GM12878 (cell line): ENCODE results near the gene COMT. TPM values are rescaled to one million over a fixed set of nuclear protein-coding genes. Genes with fewer than 3 reads are reported as not detected.

Experiments
- ATAC-seq: fragments of 200-7000 bp; cut with Tn5 transposase; 3 replicates; pipeline ENCODE4 v1.9.1; 2020; ENCODE audit warnings: mild to moderate bottlenecking, moderate library complexity
- BruUV-seq: library from RNA; stranded (reverse); fragments of 400-500 nt; replicated peaks from 2 replicates; lab custom pipeline; 2021; lab: Mats Ljungman, UMichigan
- CTCF ChIA-PET: fragments of 300-600 bp; sonication (Branson Sonifier 250); formaldehyde crosslinking; extraction: SDS; loops from one replicate; lab custom pipeline; 2021; ENCODE audit warnings: inconsistent platforms; lab: Yijun Ruan, JAX
- POLR2A ChIA-PET: fragments of 350-600 bp; formaldehyde crosslinking; extraction: SDS; loops from one replicate; lab custom pipeline; 2021; ENCODE audit warnings: inconsistent platforms; lab: Charles Lee
- RAD21 ChIA-PET: fragments of 300-600 bp; sonication (Branson Sonifier 250); formaldehyde crosslinking; loops from one replicate; lab custom pipeline; 2023; ENCODE audit warnings: antibody characterized with exemption; ENCODE audit not compliant: unreplicated experiment; lab: Charles Lee
- SMC1A ChIA-PET: fragments of 300-600 bp; sonication (Branson Sonifier 250); formaldehyde crosslinking; loops from one replicate; lab custom pipeline; 2023; ENCODE audit not compliant: unreplicated experiment, uncharacterized antibody; lab: Charles Lee
- DNase-seq: peaks from one replicate; pipeline ENCODE4 v3.0.0-alpha.2; 2011; ENCODE audit warnings: low read depth, low spot score
- FAIRE-seq: peaks from 3 replicates; lab custom pipeline; 2011; peaks lifted over from hg19 to GRCh38; lab: Jason Lieb, UNC
- H2AFZ ChIP-seq: 2 replicates; pipeline ENCODE4 v1.6.0; 2011; ENCODE audit warnings: low read depth, low read length, control low read depth; ENCODE audit not compliant: control insufficient read depth
- H3K27ac ChIP-seq: 2 replicates; pipeline ENCODE4 v1.5.1; 2011; ENCODE audit warnings: control low read depth; ENCODE audit not compliant: control insufficient read depth, insufficient read depth
- H3K27me3 ChIP-seq, 2 experiments: replicated peaks in 1 of 2; 2 replicates each; pipeline versions ENCODE4 v1.6.0 to v1.6.1; 2011; ENCODE audit warnings: low read length in 1 of 2; ENCODE audit not compliant: control insufficient read depth in 2 of 2, insufficient read depth in 2 of 2
- H3K36me3 ChIP-seq, 2 experiments: 2 replicates each; pipeline ENCODE4 v1.5.1; 2011; ENCODE audit warnings: low read length in 1 of 2; ENCODE audit not compliant: control insufficient read depth in 2 of 2, insufficient read depth in 2 of 2
- H3K4me1 ChIP-seq: 2 replicates; pipeline ENCODE4 v1.6.1; 2011; ENCODE audit warnings: mild to moderate bottlenecking, low read length, moderate library complexity, mixed read lengths; ENCODE audit not compliant: control insufficient read depth, insufficient read depth
- H3K4me2 ChIP-seq: 2 replicates; pipeline ENCODE4 v1.6.0; 2011; ENCODE audit warnings: control low read depth; ENCODE audit not compliant: control insufficient read depth, insufficient read depth
- H3K4me3 ChIP-seq: fragments of 200-600 bp; sonication (generic); 2 replicates; pipeline ENCODE4 v1.5.1; 2016
- H3K79me2 ChIP-seq: 2 replicates; pipeline ENCODE4 v1.6.0; 2011; ENCODE audit warnings: low read length; ENCODE audit not compliant: control insufficient read depth, insufficient read depth
- H3K9ac ChIP-seq: 2 replicates; pipeline ENCODE4 v1.8.0; 2011; ENCODE audit warnings: low read length, control low read depth, mixed read lengths; ENCODE audit not compliant: control insufficient read depth, insufficient read depth
- H3K9me3 ChIP-seq: replicated peaks from 3 replicates; pipeline ENCODE4 v1.5.1; 2011; ENCODE audit warnings: mild to moderate bottlenecking, low read length; ENCODE audit not compliant: control insufficient read depth, insufficient read depth
- H4K20me1 ChIP-seq: 2 replicates; pipeline ENCODE4 v1.6.0; 2011; ENCODE audit not compliant: control insufficient read depth, insufficient read depth
- CBX3 ChIP-seq: fragments of 200-600 bp; sonication (generic); IDR thresholded peaks from 2 replicates; pipeline ENCODE4 v1.6.1; 2016; ENCODE audit warnings: low read depth, borderline replicate concordance
- GATAD2B ChIP-seq: fragments of 450-650 bp; conservative IDR thresholded peaks from 2 replicates; pipeline ENCODE4 v1.6.1; 2017; ENCODE audit warnings: low read depth, mild to moderate bottlenecking, moderate library complexity
- NBN ChIP-seq: fragments of 450-650 bp; IDR thresholded peaks from 2 replicates; pipeline ENCODE4 v1.6.1; 2016
- NR2C2 ChIP-seq: IDR thresholded peaks from 2 replicates; pipeline ENCODE4 v1.6.1; 2011; ENCODE audit warnings: borderline replicate concordance, low read depth; ENCODE audit not compliant: control insufficient read depth, insufficient read length
- POLR2AphosphoS2 ChIP-seq: IDR thresholded peaks from 2 replicates; pipeline ENCODE4 v1.6.1; 2011; ENCODE audit warnings: low read depth, mild to moderate bottlenecking, low read length, improper control_type of control experiment, moderate library complexity
- POLR2AphosphoS5 ChIP-seq: IDR thresholded peaks from 2 replicates; pipeline ENCODE4 v1.6.1; 2011; ENCODE audit warnings: mild to moderate bottlenecking, low read length, inconsistent platforms
- REST ChIP-seq: IDR thresholded peaks from 2 replicates; pipeline ENCODE4 v1.6.1; 2012; ENCODE audit warnings: mild to moderate bottlenecking, low read depth, low read length
- SRF ChIP-seq, 2 experiments: IDR thresholded peaks; 2 replicates each; pipeline ENCODE4 v1.6.1; 2011; ENCODE audit warnings: low read depth in 2 of 2, low read length in 2 of 2, mild to moderate bottlenecking in 1 of 2, moderate library complexity in 1 of 2
- WRNIP1 ChIP-seq: IDR thresholded peaks from 2 replicates; pipeline ENCODE4 v1.6.1; 2011; ENCODE audit warnings: low read depth, low read length, improper control_type of control experiment, borderline replicate concordance
- ZNF592 ChIP-seq: fragments of 450-650 bp; IDR thresholded peaks from 2 replicates; pipeline ENCODE4 v1.6.1; 2017; ENCODE audit warnings: mild to moderate bottlenecking, moderate library complexity
- ZNF687 ChIP-seq: fragments of 450-650 bp; IDR thresholded peaks from 2 replicates; pipeline ENCODE4 v1.6.1; 2017; ENCODE audit warnings: mild to moderate bottlenecking, moderate library complexity
- WGBS: methylation state at CpG from one replicate; pipeline ENCODE4 v1.1.6; 2016; ENCODE audit warnings: low lambda C conversion rate; ENCODE audit not compliant: insufficient replicate concordance, insufficient coverage; ENCODE audit errors: missing lambda C conversion rate; 5-methylcytosine and 5-hydroxymethylcytosine counted together
- in situ Hi-C: fragments of 300-500 bp; cut with MboI; formaldehyde crosslinking; loops from 9 replicates; pipeline ENCODE4 v1.14.3; 2018; ENCODE audit warnings: mixed read lengths
- intact Hi-C: fragments of 100-400 bp; cut with micrococcal nuclease; formaldehyde crosslinking; loops from one replicate; pipeline ENCODE4 v1.14.2; 2022; ENCODE audit not compliant: unreplicated experiment
- polyA plus RNA-seq, 11 experiments: library from polyadenylated mRNA; depleted of rRNA in 4 of 11; unstranded in 6 of 11; stranded (reverse) in 5 of 11; fragments of >200 nt; fragmentation: Nextera tagmentation in 4 of 11; fragmentation: Illumina TruSeq in 1 of 11; extraction: Ambion mirVana in 4 of 11; extraction: Trizol in 1 of 11; gene quantifications; 1 replicate in 1 of 11; 2 replicates in 10 of 11; pipeline versions ENCODE4 v1.2.1 to v1.2.3, GENCODE V29; 2011 to 2016; ENCODE audit warnings: inconsistent platforms in 2 of 11, missing spikeins in 2 of 11, low read depth in 1 of 11
- total RNA-seq, 4 experiments: library from RNA; depleted of rRNA in 3 of 4; stranded (reverse); fragments of >200 nt in 3 of 4; fragmentation: Illumina TruSeq in 1 of 4; extraction: Trizol in 1 of 4; gene quantifications; 2 replicates each; pipeline versions ENCODE4 v1.2.1 to v1.2.3, GENCODE V29; 2013 to 2021

Gene COMT
- total and polyA plus RNA-seq, 10 of the 15 experiments (the other 5 are each of a cell fraction or from before 2014, with no cell fraction given): 4.5 to 152 (median 66.1) TPM

GRCh38 chr22:19914201-19914943, 27.2 kb upstream of the COMT start:
- no peaks in the 10 kb centered on the region for H3K27me3 ChIP-seq
- ChIA-PET RAD21 (no interaction called here), CTCF (interaction anchor here (0.6 to 5.0 kb wide), 6 partner anchors 8 to 184 kb away, joined by 3 to 94 read pairs (median 6); no protein-coding TSS in a partner anchor), SMC1A (interaction anchor here (1.0 to 1.7 kb wide), 3 partner anchors 34 to 184 kb away, joined by 3 to 7 read pairs (median 4); no protein-coding TSS in a partner anchor), POLR2A (interaction anchor here (0.6 kb wide), 1 partner anchor 8 kb away, joined by 3 read pairs; no protein-coding TSS in a partner anchor)
- H3K9ac ChIP-seq: no peak overlapping the region
- ATAC-seq (no peak), DNase-seq (no peak), FAIRE-seq (no peak)
- H3K4me1 ChIP-seq: no peaks in the 10 kb centered on the region; the same call in 1 of the 2 replicates
- BruUV-seq: no TSS peak
- peaks cover 2 to 13% of the 10 kb centered on the region in 2 experiments; a peak in 3 of 4 replicates for H3K36me3 ChIP-seq
- no peak overlapping the region for H3K4me3 ChIP-seq
- H2AFZ ChIP-seq: no peak overlapping the region
- no peak overlapping the region for H3K27ac ChIP-seq
- H4K20me1 ChIP-seq: no peaks in the 10 kb centered on the region
- H3K9me3 ChIP-seq: no peaks in the 10 kb centered on the region
- in situ Hi-C loops (no loop called here), intact Hi-C loops (no loop called here)
- H3K4me2 ChIP-seq: no peak overlapping the region
- H3K79me2 ChIP-seq: no peaks in the 10 kb centered on the region
- 97% methylated on average over 9 of the region's 9 CpGs for WGBS
- TF ChIP-seq NR2C2 (no peak), POLR2AphosphoS5 (no peak), POLR2AphosphoS2 (no peak), ZNF592 (no peak), SRF (IDR thresholded peaks at IDR 0.05; ENCODE audit: low read depth in 2 of 2, low read length in 2 of 2) (no peak), NBN (no peak), REST (no peak), WRNIP1 (no peak), GATAD2B (no peak), CBX3 (no peak), ZNF687 (no peak)
